ENCODE measurements around the gene SCGB1C2.
A peak's percentile ranks its signal among the peaks of the same experiment; 100 is the strongest.

SCGB1C2 gene

DNA sequence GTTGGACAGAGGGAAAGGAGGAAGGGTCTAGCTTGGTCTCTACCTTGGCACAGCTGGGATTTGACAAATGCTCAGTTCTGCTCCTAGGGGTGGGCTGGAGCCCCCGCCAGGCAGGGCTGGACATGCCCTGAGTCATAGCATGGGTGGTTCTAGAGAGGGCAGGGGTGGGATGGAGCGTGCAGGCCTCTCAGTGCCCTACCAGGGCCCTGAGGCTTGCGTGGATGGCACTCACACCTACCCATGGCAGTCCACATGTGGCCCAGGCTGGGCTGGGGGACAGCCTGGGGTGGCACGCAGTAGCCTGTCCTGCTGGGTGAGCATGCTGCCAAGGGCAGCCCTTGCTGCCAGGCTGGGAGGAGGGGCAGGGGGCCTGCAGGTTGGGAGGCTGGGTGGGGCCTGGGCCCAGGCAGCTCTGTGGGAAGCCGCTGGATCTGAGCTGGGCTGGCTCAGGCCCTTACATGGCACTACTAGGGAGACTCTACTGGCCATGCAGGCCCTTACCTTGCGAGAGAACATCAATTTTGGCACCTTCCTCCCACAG lies 32.8 kb downstream of the SCGB1C2 start:
- no peak for DNase-seq (ENCODE audit: low read depth in 4 of 4, low spot score in 1 of 4)

GRCh38 chr17:171871-172270 lies 34.5 kb downstream of the SCGB1C2 start:
- no peak for DNase-seq (ENCODE audit: low read depth in 4 of 4, low spot score in 1 of 4)

GRCh38 chr17:172401-172800 lies 35.0 kb downstream of the SCGB1C2 start:
- DNase-seq (ENCODE audit: low read depth in 4 of 4, low spot score in 1 of 4), result no peak

DNA sequence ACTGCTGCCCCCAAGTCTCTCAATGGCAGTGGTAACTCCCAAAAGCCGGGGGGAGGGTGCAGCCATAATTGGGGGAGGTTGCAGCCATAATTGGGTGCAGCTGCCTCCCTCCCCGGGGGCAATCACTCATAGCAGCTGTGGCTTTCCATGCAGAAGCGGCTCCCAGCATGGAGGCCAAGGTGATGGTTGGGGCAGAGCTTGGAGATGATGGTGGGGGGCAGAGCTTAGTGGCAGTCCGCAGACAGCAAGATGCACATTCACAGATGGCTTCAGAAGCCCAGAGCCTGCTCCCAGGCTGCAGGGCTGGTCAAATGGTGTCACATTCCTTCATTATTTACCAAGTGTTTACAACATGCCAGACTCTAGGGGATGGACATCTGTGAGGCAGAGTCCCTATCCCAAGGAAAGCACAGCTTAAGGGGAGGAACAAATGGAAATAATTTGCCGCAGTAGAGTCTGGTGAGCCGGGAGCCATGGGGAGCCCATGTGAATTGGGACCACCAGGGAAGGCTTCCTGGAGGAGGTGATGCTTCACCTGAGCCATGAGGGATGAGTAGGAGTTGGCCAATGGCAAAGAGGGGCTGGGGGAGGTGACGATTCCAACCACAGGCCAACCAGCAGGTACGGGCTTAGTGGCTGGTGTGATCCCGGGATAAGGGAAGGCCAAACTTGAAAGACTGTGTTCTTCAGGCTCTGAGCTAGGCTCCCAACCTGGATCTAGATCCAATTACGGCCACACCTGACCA lies 36.0 kb downstream of the SCGB1C2 start:
- DNase-seq (ENCODE audit: low read depth in 4 of 4, low spot score in 1 of 4), result no peak

DNA sequence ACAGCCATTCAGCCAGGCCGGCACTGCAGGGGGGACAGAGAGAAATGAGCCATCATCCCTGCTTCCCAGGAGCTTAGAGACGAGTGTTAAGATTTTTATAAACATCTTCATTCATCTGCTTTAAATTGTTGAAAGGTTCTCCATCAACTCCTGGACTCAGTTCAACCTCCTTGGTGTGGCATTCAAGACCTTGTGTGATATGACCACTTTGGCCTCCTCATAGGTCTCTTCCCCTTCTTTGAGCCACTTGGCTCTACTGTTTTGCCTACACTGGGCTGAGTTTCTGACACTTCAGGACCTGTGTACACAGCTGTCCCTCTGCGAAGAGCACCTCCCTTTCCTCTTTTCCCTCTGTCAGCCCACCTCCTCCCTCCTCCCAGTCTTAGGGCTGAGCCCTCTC lies 39.8 kb downstream of the SCGB1C2 start:
- DNase-seq (ENCODE audit: low read depth in 4 of 4, low spot score in 1 of 4), result no peak

GRCh38 chr17:177762-178161 lies 40.4 kb downstream of the SCGB1C2 start:
- no peak for DNase-seq (ENCODE audit: low read depth in 4 of 4, low spot score in 1 of 4)

DNA sequence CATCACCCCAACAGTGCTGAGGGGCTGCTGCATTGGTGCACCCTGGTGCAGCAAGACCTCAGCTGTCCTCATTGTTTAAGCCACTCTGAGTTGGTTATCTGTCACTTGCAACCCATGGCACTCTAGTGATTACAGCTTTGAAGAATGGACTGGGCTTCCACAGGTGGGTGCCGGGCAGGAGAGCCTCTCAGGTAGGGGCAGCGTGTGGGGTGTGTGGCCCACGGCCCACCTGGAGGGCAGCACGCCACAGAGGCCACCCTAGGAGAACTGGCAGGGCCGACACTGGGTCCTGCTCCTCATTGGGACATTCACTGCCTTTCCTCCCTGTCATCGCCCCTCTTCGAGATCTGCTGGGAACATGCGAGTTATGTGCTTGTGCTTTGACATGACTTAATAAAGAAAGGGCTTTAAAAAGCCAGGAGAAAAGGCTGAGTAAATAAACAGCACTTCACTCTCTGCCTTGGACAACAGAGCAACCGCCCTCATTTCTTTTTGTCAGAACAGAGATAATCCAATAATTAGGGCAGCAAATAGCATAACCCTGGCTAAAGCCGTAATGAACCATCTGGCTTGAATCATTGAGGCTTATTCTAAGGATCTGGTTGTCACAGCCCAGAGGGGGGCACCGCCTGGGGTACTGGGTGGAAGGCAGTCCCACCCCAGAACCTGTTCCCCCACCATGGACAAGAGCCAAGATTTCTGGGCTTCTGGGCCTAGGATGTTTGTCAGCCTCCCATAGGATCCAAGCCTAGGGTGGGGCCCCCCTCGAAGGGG lies 41.1 kb downstream of the SCGB1C2 start:
- no peak for DNase-seq (ENCODE audit: low read depth in 4 of 4, low spot score in 1 of 4)

GRCh38 chr17:179066-179432 lies 41.7 kb downstream of the SCGB1C2 start:
- DNase-seq (ENCODE audit: low read depth in 4 of 4, low spot score in 1 of 4), result no peak

DNA sequence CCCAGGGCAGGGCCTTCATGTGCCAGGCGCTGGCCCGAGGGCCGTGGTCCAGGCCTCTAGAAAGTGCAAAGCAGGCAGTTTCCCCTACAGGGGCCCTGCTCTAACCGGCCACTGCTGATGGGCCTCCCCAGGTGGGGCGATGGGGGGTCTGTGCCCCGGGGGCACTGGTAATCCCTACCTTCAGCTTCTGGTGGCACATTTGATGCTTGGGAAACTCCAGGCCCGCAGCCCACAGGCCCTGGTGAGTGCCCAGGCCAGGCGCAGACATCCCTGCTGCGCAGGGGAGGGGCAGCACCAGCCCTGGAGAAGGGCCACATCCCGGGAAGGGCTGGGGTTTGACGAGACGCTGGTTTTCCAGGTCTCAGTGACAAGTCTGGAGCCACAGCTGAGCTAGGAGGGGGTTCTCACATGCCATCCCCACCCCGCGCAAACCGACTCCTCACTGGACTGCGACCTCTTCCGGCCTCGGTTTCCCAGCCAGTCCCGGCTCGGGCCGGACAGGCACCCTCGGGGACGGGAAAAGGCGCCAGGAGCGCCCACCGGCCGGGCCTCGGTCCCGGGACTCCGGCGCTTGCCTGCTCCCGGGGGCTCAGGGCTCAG lies 42.5 kb downstream of the SCGB1C2 start:
- DNase-seq (ENCODE audit: low read depth in 4 of 4, low spot score in 1 of 4), result no peak

GRCh38 chr17:180381-181244 lies 43.2 kb downstream of the SCGB1C2 start:
- DNase-seq (ENCODE audit: low read depth in 4 of 4, low spot score in 1 of 4), result no peak

GRCh38 chr17:181245-182049 lies 44.1 kb downstream of the SCGB1C2 start, which contains the start of gene DOC2B:
Gene DOC2B, minus strand, starts transcription at chr17:181650. Its CDS starts 171 bp downstream, at chr17:181479.
- DNase-seq (ENCODE audit: low read depth in 4 of 4, low spot score in 1 of 4), result peak in 2 of 4 experiments; percentile 5 to 20

GRCh38 chr17:182050-182751 lies 44.8 kb downstream of the SCGB1C2 start:
- DNase-seq (ENCODE audit: low read depth in 4 of 4, low spot score in 1 of 4), result no peak

GRCh38 chr17:183021-183420 lies 45.7 kb downstream of the SCGB1C2 start:
- no peak for DNase-seq (ENCODE audit: low read depth in 4 of 4, low spot score in 1 of 4)

- DNase-seq (ENCODE audit: low read depth in 4 of 4, low spot score in 1 of 4), result peak in 1 of 4 experiments; percentile 13
Observed at GRCh38 chr17:185445-186138, 48.2 kb downstream of the SCGB1C2 start.

DNA sequence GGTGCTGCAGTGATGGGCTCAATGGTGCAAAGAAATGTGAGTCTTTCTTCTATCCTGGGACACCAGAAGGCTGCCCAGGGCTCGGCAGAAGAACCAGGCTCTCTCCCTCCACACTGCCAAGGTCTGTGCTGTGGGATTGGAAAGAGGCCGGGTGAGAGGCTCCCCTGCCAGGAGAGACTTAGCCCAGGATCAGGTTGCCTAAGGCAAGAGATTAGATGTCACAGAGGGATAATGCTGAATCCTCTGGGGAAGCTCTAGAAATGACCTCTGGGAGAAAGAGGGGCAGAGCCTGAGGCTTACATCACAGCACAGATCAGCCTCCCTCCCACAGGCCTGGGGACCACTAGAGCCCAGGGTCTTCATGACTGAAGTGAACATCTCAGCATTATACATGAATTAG lies 49.8 kb downstream of the SCGB1C2 start:
- no peak for DNase-seq (ENCODE audit: low read depth in 4 of 4, low spot score in 1 of 4)
